ENCODE results near the gene POMGNT1. TPM values are rescaled to one million over a fixed set of nuclear protein-coding genes. Genes with fewer than 3 reads are reported as not detected.
A peak's percentile ranks its signal among the peaks of the same experiment; 100 is the strongest.

The POMGNT1 gene
- total and polyA plus RNA-seq, 2 of the 13 experiments (the other 11 are each of a cell fraction or from before 2014, with no cell fraction given) = 33.9 to 46.8 TPM

DNA sequence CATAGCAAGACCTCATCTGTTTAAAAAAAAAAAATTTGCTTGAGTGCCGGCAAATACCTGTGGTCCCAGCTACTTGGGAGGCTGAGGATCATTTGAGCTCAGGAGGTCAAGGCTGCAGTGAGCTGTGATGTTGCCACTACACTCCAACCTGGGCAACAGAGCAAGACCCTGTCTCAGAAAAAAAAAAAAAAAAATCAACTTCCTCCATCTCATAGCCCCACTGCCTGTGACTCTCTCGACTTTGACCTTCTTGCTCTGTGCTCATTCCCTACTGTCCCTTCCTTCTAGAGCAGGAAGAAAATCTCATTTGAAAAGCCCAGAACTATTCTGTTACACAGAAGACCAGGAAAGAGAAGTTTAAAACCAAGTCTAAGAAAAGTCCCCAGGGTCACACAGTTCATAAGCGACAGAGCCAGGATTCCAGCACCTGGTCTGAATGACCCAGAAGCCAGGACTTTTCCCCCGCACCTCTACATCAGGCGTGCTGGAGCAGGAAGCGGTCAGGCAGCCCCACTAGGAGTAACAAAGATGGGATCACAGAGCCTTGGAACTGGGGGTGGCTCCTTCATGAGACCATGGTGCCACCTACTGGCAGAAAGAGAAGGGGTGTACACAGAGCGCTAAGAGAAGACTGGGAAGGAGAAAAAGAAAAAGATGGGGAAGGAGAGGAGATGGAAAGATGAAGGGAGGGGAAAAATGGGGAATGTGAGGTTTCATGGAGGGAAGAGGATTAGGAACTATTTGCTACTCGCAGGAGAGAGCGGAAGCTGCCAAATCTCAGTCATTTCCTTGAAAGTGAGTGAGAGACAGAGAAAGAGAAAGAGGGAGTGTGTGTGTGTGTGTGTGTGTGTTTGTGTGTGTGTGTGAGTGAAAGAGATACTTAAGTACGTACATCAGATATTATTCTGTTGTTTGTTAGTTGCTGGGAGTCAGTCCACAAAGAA lies 18.8 kb downstream of the POMGNT1 start (continued):
- no peak for TF ChIP-seq MED13 (CRISPR knock-in tag; IDR thresholded peaks at IDR 0.05)
- no peak for TF ChIP-seq NR2F2 (IDR thresholded peaks at IDR 0.05; ENCODE audit: borderline replicate concordance, low read depth)
- TF ChIP-seq ZNF253 (CRISPR knock-in tag; IDR thresholded peaks at IDR 0.05; ENCODE audit: borderline replicate concordance) = no peak
- TF ChIP-seq ZNF75D (CRISPR knock-in tag; IDR thresholded peaks at IDR 0.05; ENCODE audit: borderline replicate concordance) = no peak
- no peak for TF ChIP-seq SP5 (CRISPR knock-in tag; IDR thresholded peaks at IDR 0.05; ENCODE audit: borderline replicate concordance, low read depth)
- 0 out of 2 replicates have a peak, but pooled peaks have one; percentile 6 for TF ChIP-seq HINFP (CRISPR knock-in tag; IDR thresholded peaks at IDR 0.05; ENCODE audit: low read depth)
- no peak for TF ChIP-seq ZNF44 (CRISPR knock-in tag; IDR thresholded peaks at IDR 0.05)
- TF ChIP-seq ATAD3A (CRISPR knock-in tag; IDR thresholded peaks at IDR 0.05) = no peak
- TF ChIP-seq, protein P1, sequence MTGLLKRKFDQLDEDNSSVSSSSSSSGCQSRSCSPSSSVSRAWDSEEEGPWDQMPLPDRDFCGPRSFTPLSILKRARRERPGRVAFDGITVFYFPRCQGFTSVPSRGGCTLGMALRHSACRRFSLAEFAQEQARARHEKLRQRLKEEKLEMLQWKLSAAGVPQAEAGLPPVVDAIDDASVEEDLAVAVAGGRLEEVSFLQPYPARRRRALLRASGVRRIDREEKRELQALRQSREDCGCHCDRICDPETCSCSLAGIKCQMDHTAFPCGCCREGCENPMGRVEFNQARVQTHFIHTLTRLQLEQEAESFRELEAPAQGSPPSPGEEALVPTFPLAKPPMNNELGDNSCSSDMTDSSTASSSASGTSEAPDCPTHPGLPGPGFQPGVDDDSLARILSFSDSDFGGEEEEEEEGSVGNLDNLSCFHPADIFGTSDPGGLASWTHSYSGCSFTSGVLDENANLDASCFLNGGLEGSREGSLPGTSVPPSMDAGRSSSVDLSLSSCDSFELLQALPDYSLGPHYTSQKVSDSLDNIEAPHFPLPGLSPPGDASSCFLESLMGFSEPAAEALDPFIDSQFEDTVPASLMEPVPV (CRISPR knock-in tag; IDR thresholded peaks at IDR 0.05) = no peak
- peak; percentile 85 for TF ChIP-seq ZNF121 (CRISPR knock-in tag; IDR thresholded peaks at IDR 0.05)
- TF ChIP-seq HNRNPH1 (optimal IDR thresholded peaks at IDR 0.05; ENCODE audit: low read depth, low read length) = no peak
- TF ChIP-seq ZBTB46 (CRISPR knock-in tag; IDR thresholded peaks at IDR 0.05; ENCODE audit: borderline replicate concordance) = no peak
- no peak for TF ChIP-seq ZNF232 (CRISPR knock-in tag; IDR thresholded peaks at IDR 0.05; ENCODE audit: borderline replicate concordance)
- TF ChIP-seq, protein P2, sequence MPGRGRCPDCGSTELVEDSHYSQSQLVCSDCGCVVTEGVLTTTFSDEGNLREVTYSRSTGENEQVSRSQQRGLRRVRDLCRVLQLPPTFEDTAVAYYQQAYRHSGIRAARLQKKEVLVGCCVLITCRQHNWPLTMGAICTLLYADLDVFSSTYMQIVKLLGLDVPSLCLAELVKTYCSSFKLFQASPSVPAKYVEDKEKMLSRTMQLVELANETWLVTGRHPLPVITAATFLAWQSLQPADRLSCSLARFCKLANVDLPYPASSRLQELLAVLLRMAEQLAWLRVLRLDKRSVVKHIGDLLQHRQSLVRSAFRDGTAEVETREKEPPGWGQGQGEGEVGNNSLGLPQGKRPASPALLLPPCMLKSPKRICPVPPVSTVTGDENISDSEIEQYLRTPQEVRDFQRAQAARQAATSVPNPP (CRISPR knock-in tag; IDR thresholded peaks at IDR 0.05) = no peak
- no peak for TF ChIP-seq ZNF274 (CRISPR knock-in tag; IDR thresholded peaks at IDR 0.05)
- TF ChIP-seq SMC3 (IDR thresholded peaks at IDR 0.05; ENCODE audit: low read length) = peak; percentile 92
- TF ChIP-seq HMGXB4 (CRISPR knock-in tag; IDR thresholded peaks at IDR 0.05; ENCODE audit: borderline replicate concordance in 1 of 2, low read depth in 1 of 2) = peak; percentile 31 to 32; a peak in 2 of 4 replicates

Data from HepG2 (cell line).